Neuron (in vitro differentiated cells): ENCODE measurements around the gene DOCK9.

Experiments used
- H2AFZ ChIP-seq: one replicate; pipeline ENCODE4 v1.6.1; 2013; ENCODE audit warnings: low read depth, mild to moderate bottlenecking, inconsistent platforms, low read length, moderate library complexity
- H3K27me3 ChIP-seq: one replicate; pipeline ENCODE4 v1.6.1; 2013; ENCODE audit warnings: low read length; ENCODE audit not compliant: insufficient read depth
- H3K36me3 ChIP-seq: one replicate; pipeline ENCODE4 v1.6.1; 2013; ENCODE audit warnings: low read length; ENCODE audit not compliant: insufficient read depth
- H3K4me1 ChIP-seq: one replicate; pipeline ENCODE4 v1.6.1; 2013; ENCODE audit warnings: low read length; ENCODE audit not compliant: insufficient read depth
- H3K4me3 ChIP-seq: 2 replicates; pipeline ENCODE4 v1.5.1; 2013; ENCODE audit warnings: mild to moderate bottlenecking, low read length, moderate library complexity
- H3K9me3 ChIP-seq: one replicate; pipeline ENCODE4 v1.6.1; 2013; ENCODE audit warnings: low read length

Gene DOCK9

GRCh38 chr13:98994080-98994479 is 16.2 kb upstream of the DOCK9 start:
- H2AFZ ChIP-seq: no peak overlapping the region
- no peaks in the 10 kb centered on the region for H3K36me3 ChIP-seq
- no peaks in the 10 kb centered on the region for H3K27me3 ChIP-seq
- H3K4me1 ChIP-seq: no peaks in the 10 kb centered on the region
- H3K4me3 ChIP-seq: no peak overlapping the region
- H3K9me3 ChIP-seq: peaks cover 2% of the 10 kb centered on the region

GRCh38 chr13:98992355-98992754 is 14.5 kb upstream of the DOCK9 start:
- Histone ChIP-seq H3K27me3 (peaks cover 5% of the 10 kb centered on the region), H2AFZ (no peak overlapping the region), H3K9me3 (peaks cover 2% of the 10 kb centered on the region), H3K4me3 (no peak overlapping the region), H3K36me3 (no peaks in the 10 kb centered on the region), H3K4me1 (no peaks in the 10 kb centered on the region)

- H3K4me1 ChIP-seq: no peaks in the 10 kb centered on the region
- no peak overlapping the region for H3K4me3 ChIP-seq
- H3K9me3 ChIP-seq: peaks cover 2% of the 10 kb centered on the region
- H3K36me3 ChIP-seq: no peaks in the 10 kb centered on the region
- H2AFZ ChIP-seq: no peak overlapping the region
- H3K27me3 ChIP-seq: peaks cover 5% of the 10 kb centered on the region
These were observed 12.8 kb upstream of the DOCK9 start for GRCh38 chr13:98990701-98991100.

- Histone ChIP-seq H3K27me3 (peaks cover 5% of the 10 kb centered on the region), H3K4me1 (no peaks in the 10 kb centered on the region), H3K9me3 (peaks cover 2% of the 10 kb centered on the region), H2AFZ (no peak overlapping the region), H3K36me3 (no peaks in the 10 kb centered on the region), H3K4me3 (no peak overlapping the region)
These were observed 11.8 kb upstream of the DOCK9 start for GRCh38 chr13:98989469-98990235.

GRCh38 chr13:98988780-98989179 is 10.9 kb upstream of the DOCK9 start:
- peaks cover 2% of the 10 kb centered on the region for H3K9me3 ChIP-seq
- H3K27me3 ChIP-seq: peaks cover 5% of the 10 kb centered on the region
- no peaks in the 10 kb centered on the region for H3K36me3 ChIP-seq
- no peaks in the 10 kb centered on the region for H3K4me1 ChIP-seq
- no peak overlapping the region for H3K4me3 ChIP-seq
- H2AFZ ChIP-seq: no peak overlapping the region

- no peak overlapping the region for H3K4me3 ChIP-seq
- peaks cover 5% of the 10 kb centered on the region for H3K27me3 ChIP-seq
- H3K4me1 ChIP-seq: no peaks in the 10 kb centered on the region
- peaks cover 2% of the 10 kb centered on the region for H3K9me3 ChIP-seq
- no peak overlapping the region for H2AFZ ChIP-seq
- H3K36me3 ChIP-seq: no peaks in the 10 kb centered on the region
These were observed 10.4 kb upstream of the DOCK9 start for GRCh38 chr13:98988277-98988676.

GRCh38 chr13:98987275-98987674 is 9.4 kb upstream of the DOCK9 start:
- Histone ChIP-seq H3K27me3 (peaks cover 5% of the 10 kb centered on the region), H3K4me1 (no peaks in the 10 kb centered on the region), H3K9me3 (peaks cover 2% of the 10 kb centered on the region), H3K36me3 (no peaks in the 10 kb centered on the region), H3K4me3 (no peak overlapping the region), H2AFZ (no peak overlapping the region)

- Histone ChIP-seq H2AFZ (no peak overlapping the region), H3K27me3 (peaks cover 5% of the 10 kb centered on the region), H3K4me3 (no peak overlapping the region)
These were observed 8.5 kb upstream of the DOCK9 start for GRCh38 chr13:98986226-98986846.

GRCh38 chr13:98985591-98985990 is 7.7 kb upstream of the DOCK9 start:
- H3K27me3 ChIP-seq: peaks cover 5% of the 10 kb centered on the region

More at GRCh38 chr13:98986226-98986846, 8.5 kb upstream of the DOCK9 start:
- H3K36me3 ChIP-seq: no peaks in the 10 kb centered on the region
- no peaks in the 10 kb centered on the region for H3K4me1 ChIP-seq
- peaks cover 2% of the 10 kb centered on the region for H3K9me3 ChIP-seq

GRCh38 chr13:98984983-98985382 is 7.1 kb upstream of the DOCK9 start:
- Histone ChIP-seq H3K9me3 (peaks cover 1% of the 10 kb centered on the region), H3K36me3 (no peaks in the 10 kb centered on the region), H3K4me3 (no peak overlapping the region), H3K4me1 (no peaks in the 10 kb centered on the region), H2AFZ (no peak overlapping the region), H3K27me3 (peaks cover 5% of the 10 kb centered on the region)

More at GRCh38 chr13:98985591-98985990, 7.7 kb upstream of the DOCK9 start:
- Histone ChIP-seq H3K4me3 (no peak overlapping the region), H3K4me1 (no peaks in the 10 kb centered on the region), H2AFZ (no peak overlapping the region), H3K36me3 (no peaks in the 10 kb centered on the region), H3K9me3 (peaks cover 2% of the 10 kb centered on the region)

GRCh38 chr13:98984118-98984517 is 6.3 kb upstream of the DOCK9 start:
- no peaks in the 10 kb centered on the region for H3K9me3 ChIP-seq
- H3K27me3 ChIP-seq: peaks cover 5% of the 10 kb centered on the region
- H2AFZ ChIP-seq: no peak overlapping the region
- H3K4me1 ChIP-seq: no peaks in the 10 kb centered on the region
- no peak overlapping the region for H3K4me3 ChIP-seq
- no peaks in the 10 kb centered on the region for H3K36me3 ChIP-seq

- no peak overlapping the region for H3K4me3 ChIP-seq
- peaks cover 3% of the 10 kb centered on the region for H3K4me1 ChIP-seq
- H3K27me3 ChIP-seq: no peaks in the 10 kb centered on the region
- H2AFZ ChIP-seq: no peak overlapping the region
- H3K36me3 ChIP-seq: no peaks in the 10 kb centered on the region
- no peaks in the 10 kb centered on the region for H3K9me3 ChIP-seq
These were observed 5.3 kb upstream of the DOCK9 start for GRCh38 chr13:98983182-98983581.

GRCh38 chr13:98981369-98982080 is 3.7 kb upstream of the DOCK9 start:
- H3K36me3 ChIP-seq: no peaks in the 10 kb centered on the region

More at GRCh38 chr13:98981369-98982080, 3.7 kb upstream of the DOCK9 start:
- no peak overlapping the region for H2AFZ ChIP-seq
- no peak overlapping the region for H3K4me3 ChIP-seq
- H3K27me3 ChIP-seq: no peaks in the 10 kb centered on the region
- H3K9me3 ChIP-seq: no peaks in the 10 kb centered on the region
- peaks cover 19% of the 10 kb centered on the region for H3K4me1 ChIP-seq
